ENCODE results near the gene NALF2. TPM values are rescaled to one million over a fixed set of nuclear protein-coding genes. Genes with fewer than 3 reads are reported as not detected.

Gene NALF2
- 1 to 10 TPM in 2 of 12 donors, under 1 TPM in 9, not detected in 1; 0.45 to 2.5 (median 0.68) TPM for polyA plus RNA-seq (ENCODE audit: insufficient read length in 12 of 12)
- long read RNA-seq, donor 1 = 0 reads
- long read RNA-seq, donor 2, full-length matches to known transcripts = 1 of 1 reads
- long read RNA-seq, donor 2, partial matches to known transcripts = 0 of 1 reads
- long read RNA-seq, donor 2, other reads (novel, unspliced or antisense) = 0 of 1 reads
- long read RNA-seq, donor 3 = 0 reads
- long read RNA-seq, donor 4 = 0 reads
- long read RNA-seq, donor 5 = 0 reads
- long read RNA-seq, donor 6, full-length matches to known transcripts = 1 of 1 reads
- long read RNA-seq, donor 6, partial matches to known transcripts = 0 of 1 reads
- long read RNA-seq, donor 6, other reads (novel, unspliced or antisense) = 0 of 1 reads
- long read RNA-seq, donor 7 = 0 reads
- long read RNA-seq, donor 8 = 0 reads
- long read RNA-seq, donor 9 = 0 reads
- long read RNA-seq, donor 10, full-length matches to known transcripts = 1 of 1 reads
- long read RNA-seq, donor 10, partial matches to known transcripts = 0 of 1 reads
- long read RNA-seq, donor 10, other reads (novel, unspliced or antisense) = 0 of 1 reads
- long read RNA-seq, donor 11 = 0 reads

- DNase-seq = peak; percentile 68
These were observed at the start of gene NALF2 for GRCh38 chrX:69503782-69504625. NALF2 (plus strand) TSS chrX:69504326; CDS start chrX:69505283, 957 bp downstream.

GRCh38 chrX:69457756-69458155 lies 46.4 kb upstream of the NALF2 start:
- no peak for DNase-seq

GRCh38 chrX:69466546-69466945 lies 37.6 kb upstream of the NALF2 start:
- DNase-seq = no peak

GRCh38 chrX:69469975-69470374 lies 34.2 kb upstream of the NALF2 start:
- DNase-seq = no peak

- no peak for DNase-seq
These were observed 14.5 kb upstream of the NALF2 start for GRCh38 chrX:69489625-69490024.

GRCh38 chrX:69493193-69493592 lies 10.9 kb upstream of the NALF2 start:
- peak; percentile 2 for DNase-seq

- DNase-seq = no peak
These were observed 10.4 kb upstream of the NALF2 start for GRCh38 chrX:69493766-69494165.

GRCh38 chrX:69496183-69496582 lies 7.9 kb upstream of the NALF2 start:
- DNase-seq = no peak

GRCh38 chrX:69501429-69501828 lies 2.7 kb upstream of the NALF2 start:
- no peak for DNase-seq

- no peak for DNase-seq
These were observed 821 bp upstream of the NALF2 start for GRCh38 chrX:69503228-69503781.

GRCh38 chrX:69504626-69505612 lies 793 bp downstream of the NALF2 start:
- DNase-seq = no peak

GRCh38 chrX:69505772-69506616 lies 1.9 kb downstream of the NALF2 start:
- no peak for DNase-seq

- no peak for DNase-seq
These were observed 2.7 kb downstream of the NALF2 start for GRCh38 chrX:69506617-69507499.

GRCh38 chrX:69507500-69507789 lies 3.3 kb downstream of the NALF2 start:
- DNase-seq = no peak

- no peak for DNase-seq
These were observed 4.5 kb downstream of the NALF2 start for GRCh38 chrX:69508610-69509009.

- no peak for DNase-seq
These were observed 6.1 kb downstream of the NALF2 start for GRCh38 chrX:69510137-69510715.

- DNase-seq = no peak
These were observed 6.9 kb downstream of the NALF2 start for GRCh38 chrX:69510914-69511513.

- no peak for DNase-seq
These were observed 17.9 kb downstream of the NALF2 start for GRCh38 chrX:69522052-69522451.

Data from muscle of arm (tissue), 14 donors.